NOMO-1 treated with dmso at 0.1 percent for 144 hours (cell line): ENCODE results near the gene SKAP2.

Experiments used
- DNase-seq: peaks from one replicate; lab custom pipeline; 2025; ENCODE audit not compliant: unreplicated experiment; lab: John Stamatoyannopoulos, UW

The SKAP2 gene

GRCh38 chr7:26779978-26780595 is 84.3 kb downstream of the SKAP2 start:
- no peak for DNase-seq

DNA sequence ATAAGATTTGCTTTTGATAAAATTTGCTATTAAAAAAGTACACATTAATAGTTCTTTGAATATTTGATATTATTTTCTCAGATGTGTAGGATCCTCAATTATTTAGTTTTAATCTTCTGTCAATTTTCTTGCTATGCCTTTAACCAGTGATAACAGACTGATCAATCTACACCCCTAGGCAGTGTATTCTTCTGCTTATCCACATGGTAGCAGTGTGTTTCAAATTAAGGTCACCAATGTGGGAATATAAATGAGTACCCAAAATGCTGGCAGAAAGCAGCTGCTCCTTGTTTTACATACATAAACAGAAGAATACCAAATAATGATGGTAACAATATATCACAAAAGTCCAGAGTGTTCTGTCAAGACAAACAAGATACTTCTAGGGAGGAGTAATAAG is 87.0 kb downstream of the SKAP2 start:
- DNase-seq, result no peak

- no peak for DNase-seq
Observed at GRCh38 chr7:26760501-26760900, 103.9 kb downstream of the SKAP2 start.

DNA sequence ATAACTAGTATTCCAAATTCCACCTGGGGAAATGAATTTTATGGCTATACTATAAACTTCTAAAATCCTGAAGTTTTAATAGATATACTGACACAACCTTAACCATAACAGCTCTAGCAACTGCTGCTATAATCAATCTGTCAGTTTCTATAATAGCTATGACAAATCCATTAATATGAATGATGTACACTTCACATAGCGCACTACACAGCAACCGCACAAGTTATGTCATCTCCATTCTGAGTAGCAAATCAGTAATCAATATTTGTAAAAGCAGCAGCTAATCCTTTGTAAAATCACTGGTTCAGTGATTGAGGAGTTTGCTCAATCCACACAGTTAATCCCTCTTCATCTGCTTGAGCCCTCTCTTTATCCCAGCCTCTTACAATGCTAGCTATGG is 105.3 kb downstream of the SKAP2 start:
- DNase-seq, result no peak

DNA sequence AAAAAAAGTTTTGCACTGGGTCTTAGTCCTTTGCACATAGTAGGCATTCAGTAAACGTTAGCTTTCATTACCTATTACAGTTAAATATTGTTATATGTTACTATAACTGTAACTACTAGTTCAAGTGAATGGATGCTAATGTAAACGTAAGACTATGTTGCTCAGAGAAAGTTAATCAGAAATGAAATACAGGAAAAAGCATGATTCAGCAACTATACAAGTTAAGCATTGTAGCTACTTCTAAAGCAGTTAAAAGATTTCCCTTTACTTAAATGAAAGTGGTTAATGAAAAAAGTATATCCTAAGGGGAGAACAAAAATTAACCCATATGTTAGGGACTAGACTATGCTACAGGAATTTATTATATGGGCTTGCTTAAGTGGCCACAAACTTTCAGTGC is 121.2 kb downstream of the SKAP2 start:
- no peak for DNase-seq

- DNase-seq, result no peak
Observed at GRCh38 chr7:26735976-26736600, 128.3 kb downstream of the SKAP2 start.

DNA sequence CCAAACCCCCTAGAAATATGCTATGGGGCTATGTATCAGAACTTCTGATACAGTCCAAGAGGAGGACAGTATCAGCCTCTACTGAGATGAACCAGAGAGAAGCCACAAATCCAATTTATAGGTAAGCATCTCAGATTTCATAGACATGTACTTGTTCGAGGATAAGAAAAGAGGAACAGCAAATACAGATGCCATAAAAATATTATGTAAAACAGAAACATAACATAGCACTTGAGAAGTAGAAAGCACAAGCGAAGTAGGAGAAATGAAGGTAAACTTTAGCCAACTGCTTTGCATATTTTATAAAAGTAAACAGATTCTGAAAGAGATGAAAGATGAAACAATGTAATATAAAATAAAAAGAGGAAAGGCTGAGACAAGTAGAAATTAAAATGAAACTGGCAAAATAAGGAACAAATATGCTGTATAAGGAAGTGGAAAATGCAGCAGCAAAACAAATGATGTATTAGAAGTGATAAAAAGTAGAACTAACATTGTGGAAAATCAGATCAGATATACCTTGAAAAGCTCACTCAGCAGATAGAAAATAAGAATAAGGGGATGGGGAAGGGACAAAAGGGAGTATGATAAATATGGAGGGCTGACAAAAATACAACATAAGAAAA is 135.1 kb downstream of the SKAP2 start:
- no peak for DNase-seq

DNA sequence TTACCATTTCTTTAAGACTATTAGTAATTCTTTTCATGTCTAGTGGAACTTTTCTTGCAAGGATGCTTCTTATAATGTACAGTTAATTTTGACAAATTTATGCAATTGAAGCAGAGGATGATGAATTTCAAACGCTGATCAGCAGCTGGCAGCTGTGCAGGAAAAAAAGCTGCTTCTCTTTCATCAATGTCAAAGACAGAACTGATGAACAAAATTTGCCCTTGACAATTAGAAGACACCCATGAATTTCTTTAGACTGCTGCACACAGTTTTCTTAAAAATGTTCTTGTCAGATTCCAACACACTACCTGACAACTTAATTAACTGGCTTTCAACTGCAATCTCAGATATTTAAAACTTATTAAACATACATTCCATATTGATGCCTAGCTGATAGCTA is 138.3 kb downstream of the SKAP2 start:
- DNase-seq, result no peak

DNA sequence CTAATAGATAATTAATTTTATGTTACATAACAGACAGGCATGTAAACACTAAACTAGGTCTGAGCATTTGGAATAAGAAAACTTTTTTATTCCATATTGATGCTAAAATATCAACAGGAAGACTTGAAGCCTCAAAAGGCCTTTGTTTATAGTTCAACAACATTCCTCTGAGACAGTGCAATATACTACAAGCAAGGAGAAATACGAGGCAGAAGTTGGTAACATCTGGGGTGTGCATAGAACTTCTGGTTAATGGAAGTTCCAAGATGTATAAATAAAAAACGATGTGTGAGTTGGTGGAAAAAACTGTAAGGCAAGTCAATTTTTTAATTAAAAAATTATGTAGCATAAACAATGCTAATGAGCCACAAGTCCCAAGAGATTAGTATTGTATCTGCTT is 139.6 kb downstream of the SKAP2 start:
- no peak for DNase-seq

DNA sequence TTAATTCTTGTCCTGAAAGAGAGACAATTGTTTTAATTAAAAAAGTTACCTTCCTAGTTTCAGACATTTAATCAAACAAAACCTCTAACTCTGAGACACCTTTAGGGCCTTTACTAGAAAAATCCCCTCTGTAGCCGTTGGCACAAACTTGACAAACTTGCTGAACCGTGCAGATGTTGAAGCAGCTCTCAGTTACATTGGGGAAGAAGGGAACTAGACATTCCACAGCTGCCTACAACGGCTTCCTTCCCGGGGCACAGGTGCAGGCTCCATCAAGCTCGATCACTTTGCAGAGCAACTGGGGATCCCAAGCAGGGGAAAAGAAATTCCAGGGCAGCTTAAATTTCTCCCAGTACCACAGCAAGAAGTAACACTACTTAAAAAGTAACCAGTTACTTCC is 141.3 kb downstream of the SKAP2 start:
- DNase-seq, result no peak

GRCh38 chr7:26721450-26721849 is 142.9 kb downstream of the SKAP2 start:
- DNase-seq, result no peak

DNA sequence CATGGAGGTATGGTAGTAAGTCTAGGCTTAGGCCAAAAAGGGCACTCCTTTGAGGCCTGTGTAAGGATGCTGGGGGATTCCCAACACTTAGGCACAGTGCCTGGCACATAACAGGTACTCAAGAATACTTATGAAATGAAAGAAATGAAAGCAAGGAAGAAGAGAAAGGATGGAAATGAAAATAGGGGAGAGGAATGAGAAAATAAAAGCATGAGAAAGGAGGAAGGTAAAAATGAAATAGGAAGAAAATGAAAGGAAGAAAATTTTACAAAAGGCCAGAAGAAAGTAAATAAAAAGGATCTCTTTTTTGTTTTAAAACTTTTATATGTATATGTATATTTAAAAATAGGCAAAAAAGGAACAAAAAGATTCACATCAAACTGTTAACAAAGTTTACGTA is 146.3 kb downstream of the SKAP2 start:
- DNase-seq, result no peak

DNA sequence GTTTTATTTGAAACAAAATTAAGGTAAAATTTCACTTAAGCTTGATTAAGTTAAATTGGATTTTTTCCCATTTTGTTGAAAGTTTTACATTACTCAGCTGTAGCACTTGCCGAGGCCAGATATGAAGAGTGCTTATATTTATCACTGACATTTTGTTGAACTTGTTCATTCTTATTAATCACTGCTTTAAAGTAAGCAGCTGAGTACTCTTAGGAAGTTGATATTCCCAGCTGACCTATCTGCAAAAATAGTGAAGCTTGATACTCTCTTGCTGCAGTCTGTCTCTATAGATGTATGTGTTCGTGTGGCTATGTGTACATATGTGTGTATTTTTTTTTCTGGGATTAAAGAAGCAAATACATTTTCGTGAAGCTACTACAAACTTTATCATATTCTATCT is 150.0 kb downstream of the SKAP2 start:
- no peak for DNase-seq

DNA sequence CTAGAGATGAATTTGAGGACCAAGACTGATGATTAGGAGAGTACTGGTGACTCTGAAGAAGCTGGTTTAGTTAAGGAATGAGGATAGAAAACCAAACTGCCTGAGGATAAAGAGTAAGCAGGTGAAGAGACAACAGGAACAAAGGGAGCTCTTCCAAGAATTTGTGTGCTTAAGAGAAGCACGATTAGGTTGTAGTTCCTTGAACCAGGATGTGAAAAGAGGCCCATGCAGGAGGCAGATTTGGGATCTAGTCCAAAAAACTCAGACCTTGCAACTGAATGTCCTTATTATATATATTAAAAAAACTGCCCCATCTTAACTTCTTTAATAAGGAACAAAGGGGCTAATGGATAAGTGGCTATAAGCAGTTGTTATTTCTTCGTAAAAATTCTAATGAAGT is 150.4 kb downstream of the SKAP2 start:
- DNase-seq, result no peak

GRCh38 chr7:26709210-26709990 is 155.0 kb downstream of the SKAP2 start:
- DNase-seq, result peak; percentile 75

GRCh38 chr7:26705567-26705966 is 158.8 kb downstream of the SKAP2 start:
- DNase-seq, result no peak

- DNase-seq, result no peak
Observed at GRCh38 chr7:26704786-26705185, 159.6 kb downstream of the SKAP2 start.

GRCh38 chr7:26704036-26704435 is 160.4 kb downstream of the SKAP2 start:
- no peak for DNase-seq

DNA sequence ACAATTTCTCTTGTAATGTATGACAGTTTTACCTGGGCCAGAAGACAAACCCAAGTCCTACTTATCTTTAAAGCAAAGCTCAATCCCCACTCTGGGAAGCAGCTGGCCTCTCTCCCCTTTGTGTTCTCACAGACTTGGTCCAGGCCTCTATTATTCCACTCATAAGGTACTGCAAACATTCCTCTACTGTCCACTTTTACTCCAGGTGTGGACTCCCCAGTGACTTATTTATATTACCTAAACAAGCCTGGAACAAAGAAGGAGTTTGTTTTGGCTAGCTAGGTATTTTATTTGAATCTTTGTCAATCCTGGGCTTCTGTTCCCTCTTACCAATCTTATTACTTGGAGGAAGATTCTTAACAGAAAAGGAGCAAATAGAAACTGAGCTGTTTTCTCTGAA is 163.5 kb downstream of the SKAP2 start:
- no peak for DNase-seq

DNA sequence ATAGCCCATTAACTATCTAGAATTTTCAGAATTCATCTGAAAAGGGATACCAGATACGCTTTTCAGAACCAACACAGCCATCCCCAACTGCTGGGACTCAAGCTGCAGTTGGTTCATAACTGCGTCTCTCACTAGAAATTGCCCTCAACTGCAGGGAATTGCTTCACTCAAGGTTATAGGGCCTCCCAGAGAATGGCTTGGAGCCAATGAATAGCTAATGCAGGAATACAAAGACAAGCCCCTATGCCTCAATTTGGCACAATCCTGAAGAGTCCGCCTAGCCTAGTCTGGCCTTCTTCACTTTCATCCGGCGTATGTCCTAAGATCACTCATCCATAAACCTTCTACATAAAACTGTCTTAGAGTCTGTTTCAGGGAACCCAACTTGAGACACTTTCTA is 164.0 kb downstream of the SKAP2 start:
- DNase-seq, result no peak

GRCh38 chr7:26699766-26700165 is 164.6 kb downstream of the SKAP2 start:
- no peak for DNase-seq

DNA sequence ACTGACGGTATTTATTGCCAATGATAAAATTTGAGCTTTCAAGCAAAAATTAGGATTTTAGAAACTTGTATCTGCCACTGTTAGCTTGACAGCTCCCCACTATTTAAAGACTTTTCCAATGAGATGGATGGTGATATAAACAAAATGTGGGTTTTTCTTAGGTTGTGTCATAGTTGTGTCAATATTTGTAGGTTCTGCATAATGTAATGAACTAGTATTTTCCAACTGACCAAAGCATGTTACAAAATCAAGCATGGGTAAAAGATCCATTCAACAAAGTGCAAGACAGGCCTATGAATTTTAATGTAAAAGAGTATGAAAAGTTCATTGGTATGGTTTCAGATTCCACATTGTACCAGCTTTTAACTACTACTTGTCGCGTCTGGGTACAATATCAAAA is 165.6 kb downstream of the SKAP2 start:
- DNase-seq, result no peak
